ENCODE results near the gene ALKBH6.

GRCh38 chr19:36054733-36055686 lies 41.0 kb upstream of the ALKBH6 start, which contains the start of gene WDR62:
- no peak for TF ChIP-seq CTCF (optimal IDR thresholded peaks at IDR 0.05 in 1 of 3, IDR thresholded peaks at IDR 0.05 in 1 of 3, conservative IDR thresholded peaks at IDR 0.05 in 1 of 3; ENCODE audit: extremely low read depth in 1 of 3, insufficient read depth in 2 of 3, low read length in 3 of 3)
- no peak for TF ChIP-seq EZH2 (IDR thresholded peaks at IDR 0.05; ENCODE audit: low read length)
